NCI-H345 treated with DMSO at 0.1 percent for 48 hours (cell line): Measurements from ENCODE around the gene CASK.
"Not testable (repeated sequence)": the region's sequence is repeated elsewhere in the genome, so short reads cannot be mapped to it uniquely, and the experiment has no call there.

Source experiments
- DNase-seq: peaks from one replicate; lab custom pipeline; 2025; ENCODE audit not compliant: unreplicated experiment; lab: John Stamatoyannopoulos, UW

CASK gene

GRCh38 chrX:41653125-41653524, 270.2 kb downstream of the CASK start:
- no peak for DNase-seq

GRCh38 chrX:41646201-41646600, 277.2 kb downstream of the CASK start:
- not testable (repeated sequence) for DNase-seq

- no peak for DNase-seq
Observed at GRCh38 chrX:41634284-41634683, 289.1 kb downstream of the CASK start.

GRCh38 chrX:41630091-41630490, 293.3 kb downstream of the CASK start:
- no peak for DNase-seq

GRCh38 chrX:41629539-41629938, 293.8 kb downstream of the CASK start:
- no peak for DNase-seq

GRCh38 chrX:41621222-41621723, 302.1 kb downstream of the CASK start:
- no peak for DNase-seq

GRCh38 chrX:41619221-41619620, 304.1 kb downstream of the CASK start:
- no peak for DNase-seq

- no peak for DNase-seq
Observed at GRCh38 chrX:41616935-41617334, 306.4 kb downstream of the CASK start.

- DNase-seq: no peak
Observed at GRCh38 chrX:41616255-41616654, 307.1 kb downstream of the CASK start.

GRCh38 chrX:41608244-41608643, 315.1 kb downstream of the CASK start:
- no peak for DNase-seq

- no peak for DNase-seq
Observed at GRCh38 chrX:41607264-41607832, 316.0 kb downstream of the CASK start.

- not testable (repeated sequence) for DNase-seq
Observed at GRCh38 chrX:41606057-41606456, 317.3 kb downstream of the CASK start.

GRCh38 chrX:41604766-41605543, 318.4 kb downstream of the CASK start:
- DNase-seq: no peak

- DNase-seq: no peak
Observed at GRCh38 chrX:41604177-41604576, 319.2 kb downstream of the CASK start.

GRCh38 chrX:41603596-41603995, 319.8 kb downstream of the CASK start:
- no peak for DNase-seq

- no peak for DNase-seq
Observed at GRCh38 chrX:41602816-41603345, 320.5 kb downstream of the CASK start.

GRCh38 chrX:41600291-41600690, 323.1 kb downstream of the CASK start:
- no peak for DNase-seq

GRCh38 chrX:41599507-41599906, 323.8 kb downstream of the CASK start:
- no peak for DNase-seq

GRCh38 chrX:41596596-41596995, 326.8 kb downstream of the CASK start:
- DNase-seq: no peak

GRCh38 chrX:41594634-41595033, 328.7 kb downstream of the CASK start:
- no peak for DNase-seq

- no peak for DNase-seq
Observed at GRCh38 chrX:41591906-41592305, 331.4 kb downstream of the CASK start.

GRCh38 chrX:41590641-41591040, 332.7 kb downstream of the CASK start:
- no peak for DNase-seq
